ENCODE measurements around the gene CTSF. TPM values are rescaled to one million over a fixed set of nuclear protein-coding genes. Genes with fewer than 3 reads are reported as not detected.
A peak's percentile ranks its signal among the peaks of the same experiment; 100 is the strongest.

CTSF gene
- polyA plus RNA-seq, 1 donor (not counting 4 experiments of a cell fraction or from before 2014, with no cell fraction given): 3.2 TPM

- Histone ChIP-seq H3K4me1 (ENCODE audit: control insufficient read depth, extremely low read depth, insufficient read depth, low read length) (peaks cover 11% of the 10 kb centered on the region), H3K4me2 (ENCODE audit: control insufficient read depth, extremely low read depth, insufficient read depth, low read depth, low read length) (peak overlapping the region; percentile 99), H3K4me3 (ENCODE audit: control insufficient read depth in 2 of 3, extremely low read depth in 1 of 3, insufficient read depth in 2 of 3, low read depth in 1 of 3, low read length in 3 of 3) (peak overlapping the region; percentile 70 to 81 (median 76)), H3K79me2 (ENCODE audit: control insufficient read depth, insufficient read depth, low read length) (peaks cover 6% of the 10 kb centered on the region), H4K20me1 (ENCODE audit: control insufficient read depth, extremely low read depth, insufficient read depth, low read length) (no peaks in the 10 kb centered on the region), H3K36me3 (ENCODE audit: control insufficient read depth in 2 of 2, extremely low read depth in 1 of 2, insufficient read depth in 2 of 2, low read length in 2 of 2) (no peaks in the 10 kb centered on the region), H3K9me1 (ENCODE audit: control insufficient read depth, extremely low read depth, insufficient read depth, low read length) (no peaks in the 10 kb centered on the region), H3K27me3 (ENCODE audit: control insufficient read depth, extremely low read depth, insufficient read depth, low read length) (no peaks in the 10 kb centered on the region), H3K9ac (ENCODE audit: control insufficient read depth, extremely low read depth, insufficient read depth, low read length) (peak overlapping the region; percentile 82), H3K9me3 (ENCODE audit: control insufficient read depth, low read depth, low read length) (no peaks in the 10 kb centered on the region), H2AFZ (ENCODE audit: control insufficient read depth, low read length) (peak overlapping the region; percentile 98), H3K27ac (ENCODE audit: control insufficient read depth, insufficient read depth, low read length) (peak overlapping the region; percentile 63)
- FAIRE-seq (no peak), DNase-seq (ENCODE audit: low read depth, low spot score) (no peak)
- dilution Hi-C loops (cut with MboI; ENCODE audit: extremely low pct_ligation_motif_present, low sequenced_read_pairs): no loop called here
- TF ChIP-seq EZH2 (IDR thresholded peaks at IDR 0.05; ENCODE audit: low read length) (no peak), CTCF (optimal IDR thresholded peaks at IDR 0.05 in 1 of 3, IDR thresholded peaks at IDR 0.05 in 1 of 3, conservative IDR thresholded peaks at IDR 0.05 in 1 of 3; ENCODE audit: extremely low read depth in 1 of 3, insufficient read depth in 2 of 3, low read length in 3 of 3) (no peak)
These were observed 25.2 kb upstream of the CTSF start for GRCh38 chr11:66593650-66594049.

- Histone ChIP-seq H3K79me2 (ENCODE audit: control insufficient read depth, insufficient read depth, low read length) (peaks cover 6% of the 10 kb centered on the region), H2AFZ (ENCODE audit: control insufficient read depth, low read length) (peak overlapping the region; percentile 98), H3K4me3 (ENCODE audit: control insufficient read depth in 2 of 3, extremely low read depth in 1 of 3, insufficient read depth in 2 of 3, low read depth in 1 of 3, low read length in 3 of 3) (peak overlapping the region; percentile 70 to 81 (median 76)), H3K4me2 (ENCODE audit: control insufficient read depth, extremely low read depth, insufficient read depth, low read depth, low read length) (peak overlapping the region; percentile 99), H3K9me1 (ENCODE audit: control insufficient read depth, extremely low read depth, insufficient read depth, low read length) (no peaks in the 10 kb centered on the region), H3K9ac (ENCODE audit: control insufficient read depth, extremely low read depth, insufficient read depth, low read length) (peak overlapping the region; percentile 82), H3K4me1 (ENCODE audit: control insufficient read depth, extremely low read depth, insufficient read depth, low read length) (peaks cover 11% of the 10 kb centered on the region), H3K36me3 (ENCODE audit: control insufficient read depth in 2 of 2, extremely low read depth in 1 of 2, insufficient read depth in 2 of 2, low read length in 2 of 2) (no peaks in the 10 kb centered on the region), H3K27ac (ENCODE audit: control insufficient read depth, insufficient read depth, low read length) (peak overlapping the region; percentile 63), H4K20me1 (ENCODE audit: control insufficient read depth, extremely low read depth, insufficient read depth, low read length) (no peaks in the 10 kb centered on the region), H3K27me3 (ENCODE audit: control insufficient read depth, extremely low read depth, insufficient read depth, low read length) (no peaks in the 10 kb centered on the region), H3K9me3 (ENCODE audit: control insufficient read depth, low read depth, low read length) (no peaks in the 10 kb centered on the region)
- TF ChIP-seq EZH2 (IDR thresholded peaks at IDR 0.05; ENCODE audit: low read length) (no peak), CTCF (optimal IDR thresholded peaks at IDR 0.05 in 1 of 3, IDR thresholded peaks at IDR 0.05 in 1 of 3, conservative IDR thresholded peaks at IDR 0.05 in 1 of 3; ENCODE audit: extremely low read depth in 1 of 3, insufficient read depth in 2 of 3, low read length in 3 of 3) (no peak)
- dilution Hi-C loops (cut with MboI; ENCODE audit: extremely low pct_ligation_motif_present, low sequenced_read_pairs): no loop called here
- FAIRE-seq (no peak), DNase-seq (ENCODE audit: low read depth, low spot score) (no peak)
These were observed 24.9 kb upstream of the CTSF start for GRCh38 chr11:66593303-66593635.
